Loucy (cell line): ENCODE data around the gene SLC8A2.

ENCODE experiments used
- H2AFZ ChIP-seq: fragments of 200-600 bp; sonication (generic); 2 replicates; pipeline ENCODE4 v1.6.0; 2016; ENCODE audit warnings: antibody characterized with exemption, mild to moderate bottlenecking, low read length, moderate library complexity
- H3F3A ChIP-seq: fragments of 200-600 bp; 2 replicates; pipeline ENCODE4 v1.6.0; 2016; ENCODE audit warnings: antibody characterized with exemption, low read depth, mild to moderate bottlenecking
- H3K27me3 ChIP-seq: fragments of 200-600 bp; sonication (generic); 2 replicates; pipeline ENCODE4 v1.6.1; 2014; ENCODE audit warnings: low read length, mild to moderate bottlenecking; ENCODE audit not compliant: insufficient read depth, poor library complexity, severe bottlenecking
- H3K36me3 ChIP-seq: fragments of 200-600 bp; sonication (generic); 2 replicates; pipeline ENCODE4 v1.6.1; 2016; ENCODE audit warnings: low read length; ENCODE audit not compliant: insufficient read depth
- H3K4me1 ChIP-seq: fragments of 200-600 bp; sonication (generic); 2 replicates; pipeline ENCODE4 v1.5.1; 2014; ENCODE audit warnings: low read length, mild to moderate bottlenecking; ENCODE audit not compliant: insufficient read depth, poor library complexity, severe bottlenecking
- H3K4me2 ChIP-seq: fragments of 200-600 bp; sonication (generic); 2 replicates; pipeline ENCODE4 v1.6.0; 2014; ENCODE audit warnings: antibody characterized with exemption, low read length, low read depth, mild to moderate bottlenecking; ENCODE audit not compliant: poor library complexity, severe bottlenecking
- H3K4me3 ChIP-seq: fragments of 200-600 bp; sonication (generic); 2 replicates; pipeline ENCODE4 v1.5.1; 2014; ENCODE audit warnings: low read length, mild to moderate bottlenecking, mixed read lengths; ENCODE audit not compliant: poor library complexity, severe bottlenecking
- H3K79me2 ChIP-seq: fragments of 200-600 bp; sonication (generic); 2 replicates; pipeline ENCODE4 v1.6.1; 2014; ENCODE audit warnings: low read length; ENCODE audit not compliant: insufficient read depth
- H3K9ac ChIP-seq: fragments of 200-600 bp; sonication (generic); 2 replicates; pipeline ENCODE4 v1.6.0; 2014; ENCODE audit warnings: mild to moderate bottlenecking, low read depth, low read length, moderate library complexity; ENCODE audit not compliant: poor library complexity, severe bottlenecking
- H3K9me2 ChIP-seq: fragments of 200-600 bp; sonication (generic); replicated peaks from 2 replicates; pipeline ENCODE4 v1.6.1; 2016; ENCODE audit warnings: low read depth, low read length, mixed read lengths
- H3K9me3 ChIP-seq: fragments of 200-600 bp; sonication (generic); 2 replicates; pipeline ENCODE4 v1.6.1; 2014; ENCODE audit warnings: mild to moderate bottlenecking, antibody characterized with exemption, low read length, low read depth; ENCODE audit not compliant: insufficient read depth
- H4K20me1 ChIP-seq: fragments of 200-600 bp; sonication (generic); 2 replicates; pipeline ENCODE4 v1.6.0; 2014; ENCODE audit warnings: antibody characterized with exemption, low read length, mild to moderate bottlenecking; ENCODE audit not compliant: insufficient read depth, poor library complexity, severe bottlenecking
- CTCF ChIP-seq: fragments of 200-600 bp; sonication (generic); conservative IDR thresholded peaks from 2 replicates; pipeline ENCODE4 v1.5.1; 2014; ENCODE audit warnings: mild to moderate bottlenecking, antibody characterized with exemption, low read length
- EZH2phosphoT487 ChIP-seq: fragments of 200-600 bp; IDR thresholded peaks from 2 replicates; pipeline ENCODE4 v1.6.1; 2018; ENCODE audit warnings: antibody characterized with exemption, mild to moderate bottlenecking, moderate library complexity, borderline replicate concordance

SLC8A2 gene

GRCh38 chr19:47434088-47434487 is 37.6 kb downstream of the SLC8A2 start:
- Histone ChIP-seq H3K4me3 (no peak overlapping the region), H3F3A (no peaks in the 10 kb centered on the region), H2AFZ (no peak overlapping the region), H3K4me1 (peaks cover 12% of the 10 kb centered on the region), H3K79me2 (no peaks in the 10 kb centered on the region), H3K9me2 (no peaks in the 10 kb centered on the region), H4K20me1 (no peaks in the 10 kb centered on the region), H3K27me3 (no peaks in the 10 kb centered on the region), H3K4me2 (no peak overlapping the region), H3K9me3 (no peaks in the 10 kb centered on the region), H3K9ac (no peak overlapping the region), H3K36me3 (no peaks in the 10 kb centered on the region)
- TF ChIP-seq CTCF (no peak), EZH2phosphoT487 (no peak)

GRCh38 chr19:47433121-47433520 is 38.6 kb downstream of the SLC8A2 start:
- TF ChIP-seq CTCF = no peak
- TF ChIP-seq EZH2phosphoT487 = no peak

GRCh38 chr19:47432499-47432898 is 39.2 kb downstream of the SLC8A2 start:
- TF ChIP-seq EZH2phosphoT487 (no peak), CTCF (no peak)
- Histone ChIP-seq H2AFZ (peak overlapping the region; percentile 75), H3K36me3 (no peaks in the 10 kb centered on the region), H3K9me2 (no peaks in the 10 kb centered on the region), H3K9ac (no peak overlapping the region), H3F3A (peaks cover 4% of the 10 kb centered on the region; the same call in 1 of the 2 replicates), H4K20me1 (no peaks in the 10 kb centered on the region), H3K27me3 (no peaks in the 10 kb centered on the region), H3K79me2 (no peaks in the 10 kb centered on the region), H3K4me2 (no peak overlapping the region), H3K9me3 (no peaks in the 10 kb centered on the region), H3K4me3 (no peak overlapping the region), H3K4me1 (peaks cover 22% of the 10 kb centered on the region)

More at GRCh38 chr19:47433121-47433520, 38.6 kb downstream of the SLC8A2 start:
- H3K36me3 ChIP-seq = no peaks in the 10 kb centered on the region
- peaks cover 16% of the 10 kb centered on the region for H3K4me1 ChIP-seq
- H3K9me3 ChIP-seq = no peaks in the 10 kb centered on the region
- H3K4me2 ChIP-seq = no peak overlapping the region
- H3K27me3 ChIP-seq = no peaks in the 10 kb centered on the region
- H3K9me2 ChIP-seq = no peaks in the 10 kb centered on the region
- H4K20me1 ChIP-seq = no peaks in the 10 kb centered on the region
- no peaks in the 10 kb centered on the region for H3F3A ChIP-seq
- H2AFZ ChIP-seq = peak overlapping the region; percentile 75
- H3K9ac ChIP-seq = no peak overlapping the region
- no peak overlapping the region for H3K4me3 ChIP-seq
- no peaks in the 10 kb centered on the region for H3K79me2 ChIP-seq
